ENCODE measurements around the gene TRIM13. TPM values are rescaled to one million over a fixed set of nuclear protein-coding genes. Genes with fewer than 3 reads are reported as not detected.

Gene TRIM13
- total RNA-seq, 1 experiment from 2014 or later: 13.7 TPM

GRCh38 chr13:50006426-50007135 is 9.7 kb downstream of the TRIM13 start:
- H3K36me3 ChIP-seq (ENCODE audit: low read depth, low read length): peaks cover 11% of the 10 kb centered on the region
- no peak overlapping the region for H2AFZ ChIP-seq (ENCODE audit: low read length)
- CTCF ChIA-PET: no interaction called here
- BruUV-seq (replicated peaks): no TSS peak
- no peak for TF ChIP-seq CTCF (conservative IDR thresholded peaks at IDR 0.05; ENCODE audit: low read depth, low read length)
- no peak for TF ChIP-seq EZH2phosphoT487 (IDR thresholded peaks at IDR 0.05; ENCODE audit: borderline replicate concordance, low read length)
- no peak for TF ChIP-seq EZH2 (IDR thresholded peaks at IDR 0.05; ENCODE audit: low read length, unreplicated experiment)
- H4K20me1 ChIP-seq (ENCODE audit: low read length): peaks cover 4% of the 10 kb centered on the region; the same call in 1 of the 2 replicates
- H3F3A ChIP-seq (ENCODE audit: low read length, unreplicated experiment): no peaks in the 10 kb centered on the region
- ATAC-seq: no peak
- no peak overlapping the region for H3K9ac ChIP-seq (ENCODE audit: low read length)
- H3K4me1 ChIP-seq (ENCODE audit: insufficient read depth, low read length): no peaks in the 10 kb centered on the region
- no peaks in the 10 kb centered on the region for H3K9me2 ChIP-seq (replicated peaks; ENCODE audit: low read length)
- H3K4me2 ChIP-seq (ENCODE audit: low read length): no peak overlapping the region
- no peaks in the 10 kb centered on the region for H3K9me3 ChIP-seq (ENCODE audit: low read length)
- peaks cover 52% of the 10 kb centered on the region for H3K79me2 ChIP-seq (ENCODE audit: low read length)
- intact Hi-C loops (cut with micrococcal nuclease): no loop called here
- H3K27me3 ChIP-seq (ENCODE audit: low read length): no peaks in the 10 kb centered on the region
- H3K4me3 ChIP-seq (ENCODE audit: low read length): no peak overlapping the region
- DNase-seq: no peak
- POLR2A ChIA-PET (ENCODE audit: unreplicated experiment): no interaction called here
- no peak overlapping the region for H3K27ac ChIP-seq (ENCODE audit: low read length)

- POLR2A ChIA-PET (ENCODE audit: unreplicated experiment): no interaction called here
- H3K9me2 ChIP-seq (replicated peaks; ENCODE audit: low read length): no peaks in the 10 kb centered on the region
- CTCF ChIA-PET: no interaction called here
- intact Hi-C loops (cut with micrococcal nuclease): no loop called here
- no peaks in the 10 kb centered on the region for H3K9me3 ChIP-seq (ENCODE audit: low read length)
- no peak overlapping the region for H2AFZ ChIP-seq (ENCODE audit: low read length)
- H3F3A ChIP-seq (ENCODE audit: low read length, unreplicated experiment): no peaks in the 10 kb centered on the region
- H3K4me3 ChIP-seq (ENCODE audit: low read length): no peak overlapping the region
- H3K9ac ChIP-seq (ENCODE audit: low read length): no peak overlapping the region
- peaks cover 15% of the 10 kb centered on the region for H3K36me3 ChIP-seq (ENCODE audit: low read depth, low read length)
- H3K27me3 ChIP-seq (ENCODE audit: low read length): no peaks in the 10 kb centered on the region
- peaks cover 19% of the 10 kb centered on the region for H3K79me2 ChIP-seq (ENCODE audit: low read length)
- H3K4me1 ChIP-seq (ENCODE audit: insufficient read depth, low read length): no peaks in the 10 kb centered on the region
- DNase-seq (no peak), ATAC-seq (no peak)
- no TSS peak for BruUV-seq (replicated peaks)
- H3K27ac ChIP-seq (ENCODE audit: low read length): no peak overlapping the region
- H3K4me2 ChIP-seq (ENCODE audit: low read length): no peak overlapping the region
- TF ChIP-seq CTCF (conservative IDR thresholded peaks at IDR 0.05; ENCODE audit: low read depth, low read length): no peak
- TF ChIP-seq EZH2 (IDR thresholded peaks at IDR 0.05; ENCODE audit: low read length, unreplicated experiment): no peak
- no peak for TF ChIP-seq EZH2phosphoT487 (IDR thresholded peaks at IDR 0.05; ENCODE audit: borderline replicate concordance, low read length)
- peaks cover 7% of the 10 kb centered on the region; the same call in 1 of the 2 replicates for H4K20me1 ChIP-seq (ENCODE audit: low read length)
These were observed 14.6 kb downstream of the TRIM13 start for GRCh38 chr13:50011461-50011860.

GRCh38 chr13:50012396-50013169 is 15.7 kb downstream of the TRIM13 start:
- ChIA-PET CTCF (no interaction called here), POLR2A (ENCODE audit: unreplicated experiment) (no interaction called here)
- Histone ChIP-seq H2AFZ (ENCODE audit: low read length) (no peak overlapping the region), H3K4me3 (ENCODE audit: low read length) (no peak overlapping the region), H3K9ac (ENCODE audit: low read length) (no peak overlapping the region), H3K36me3 (ENCODE audit: low read depth, low read length) (peaks cover 15% of the 10 kb centered on the region), H3K79me2 (ENCODE audit: low read length) (peaks cover 15% of the 10 kb centered on the region; the same call in 1 of the 2 replicates), H3K9me3 (ENCODE audit: low read length) (no peaks in the 10 kb centered on the region), H3K4me2 (ENCODE audit: low read length) (no peak overlapping the region), H3K27me3 (ENCODE audit: low read length) (no peaks in the 10 kb centered on the region), H3K27ac (ENCODE audit: low read length) (no peak overlapping the region), H3F3A (ENCODE audit: low read length, unreplicated experiment) (no peaks in the 10 kb centered on the region), H3K4me1 (ENCODE audit: insufficient read depth, low read length) (no peaks in the 10 kb centered on the region), H3K9me2 (replicated peaks; ENCODE audit: low read length) (no peaks in the 10 kb centered on the region), H4K20me1 (ENCODE audit: low read length) (peaks cover 7% of the 10 kb centered on the region; the same call in 1 of the 2 replicates)
- intact Hi-C loops (cut with micrococcal nuclease): no loop called here
- TF ChIP-seq EZH2phosphoT487 (IDR thresholded peaks at IDR 0.05; ENCODE audit: borderline replicate concordance, low read length) (no peak), CTCF (conservative IDR thresholded peaks at IDR 0.05; ENCODE audit: low read depth, low read length) (no peak), EZH2 (IDR thresholded peaks at IDR 0.05; ENCODE audit: low read length, unreplicated experiment) (no peak)
- BruUV-seq (replicated peaks): TSS peak; percentile 21
- DNase-seq (no peak), ATAC-seq (no peak)

All from PC-3 (cell line).